GM10847 (cell line): ENCODE results near the gene BIVM.

Experiments used
- POLR2A ChIP-seq: IDR thresholded peaks from 2 replicates; pipeline ENCODE4 v1.6.1; 2011; ENCODE audit not compliant: insufficient read length; ENCODE audit errors: extremely low read depth

The BIVM gene

GRCh38 chr13:102798581-102799425 lies at the start of gene BIVM, which contains the start of gene POGLUT2:
BIVM (plus strand) TSS chr13:102799119; CDS start chr13:102807268, 8,149 bp downstream.
POGLUT2 (minus strand) TSS chr13:102798976; CDS start chr13:102798670, 306 bp downstream.
- peak; percentile 27 for TF ChIP-seq POLR2A

- no peak for TF ChIP-seq POLR2A
Measured at GRCh38 chr13:102751886-102752285, 47.0 kb upstream of the BIVM start.

- TF ChIP-seq POLR2A, result no peak
Measured at GRCh38 chr13:102757006-102757405, 41.9 kb upstream of the BIVM start.

GRCh38 chr13:102758842-102759241 lies 40.1 kb upstream of the BIVM start:
- no peak for TF ChIP-seq POLR2A

GRCh38 chr13:102761071-102761470 lies 37.8 kb upstream of the BIVM start:
- no peak for TF ChIP-seq POLR2A

- TF ChIP-seq POLR2A, result no peak
Measured at GRCh38 chr13:102763741-102764140, 35.2 kb upstream of the BIVM start.

GRCh38 chr13:102768909-102769308 lies 30.0 kb upstream of the BIVM start:
- no peak for TF ChIP-seq POLR2A

GRCh38 chr13:102769679-102770078 lies 29.2 kb upstream of the BIVM start:
- no peak for TF ChIP-seq POLR2A

GRCh38 chr13:102770435-102770834 lies 28.5 kb upstream of the BIVM start:
- TF ChIP-seq POLR2A, result no peak

GRCh38 chr13:102771298-102772041 lies 27.4 kb upstream of the BIVM start:
- TF ChIP-seq POLR2A, result no peak

- TF ChIP-seq POLR2A, result no peak
Measured at GRCh38 chr13:102772042-102772425, 26.9 kb upstream of the BIVM start.

GRCh38 chr13:102773441-102774213 lies 25.3 kb upstream of the BIVM start, which contains the start of gene TEX30:
TEX30 (minus strand) TSS chr13:102773786; CDS start chr13:102770026, 3,760 bp downstream.
- no peak for TF ChIP-seq POLR2A

GRCh38 chr13:102774214-102774568 lies 24.7 kb upstream of the BIVM start:
- TF ChIP-seq POLR2A, result no peak

- no peak for TF ChIP-seq POLR2A
Measured at GRCh38 chr13:102774591-102775520, 24.1 kb upstream of the BIVM start.

- TF ChIP-seq POLR2A, result no peak
Measured at GRCh38 chr13:102776271-102776670, 22.6 kb upstream of the BIVM start.

- no peak for TF ChIP-seq POLR2A
Measured at GRCh38 chr13:102777736-102778135, 21.2 kb upstream of the BIVM start.
